ENCODE results near the gene ARID3C. TPM values are rescaled to one million over a fixed set of nuclear protein-coding genes. Genes with fewer than 3 reads are reported as not detected.

The ARID3C gene
- total RNA-seq, 1 experiment from 2014 or later = 0.42 TPM

- TF ChIP-seq EZH2 (IDR thresholded peaks at IDR 0.05) (no peak), POLR2AphosphoS5 (IDR thresholded peaks at IDR 0.05; ENCODE audit: low read depth, low read length) (no peak), CTCF (IDR thresholded peaks at IDR 0.05 in 2 of 3, conservative IDR thresholded peaks at IDR 0.05 in 1 of 3; ENCODE audit: borderline replicate concordance in 1 of 3, insufficient read depth in 1 of 3, low read depth in 2 of 3, low read length in 2 of 3) (no peak), FOSL1 (IDR thresholded peaks at IDR 0.05; ENCODE audit: low read depth) (no peak), RAD21 (IDR thresholded peaks at IDR 0.05; ENCODE audit: low read depth) (no peak), CEBPB (IDR thresholded peaks at IDR 0.05; ENCODE audit: low read depth) (no peak), REST (IDR thresholded peaks at IDR 0.05; ENCODE audit: low read depth) (no peak), SP1 (IDR thresholded peaks at IDR 0.05; ENCODE audit: low read depth) (no peak)
- no peak overlapping the region for H3K4me2 ChIP-seq (ENCODE audit: low read length)
- H3K9me2 ChIP-seq (ENCODE audit: insufficient read depth) = no peaks in the 10 kb centered on the region
- ChIA-PET POLR2A (no interaction called here), RAD21 (ENCODE audit: low non-redundant PET in 1 of 2, low total read pairs in 2 of 2, uncharacterized antibody in 2 of 2, unreplicated experiment in 2 of 2) (no interaction called here), CTCF (no interaction called here)
- peaks cover 7 to 19% of the 10 kb centered on the region in 2 experiments for H3K4me1 ChIP-seq (ENCODE audit: control insufficient read depth in 1 of 2, insufficient read depth in 2 of 2, low read length in 2 of 2)
- H3K4me3 ChIP-seq (replicated peaks in 1 of 2; ENCODE audit: low read depth in 1 of 2, low read length in 2 of 2) = no peak overlapping the region
- ATAC-seq = no peak
- peaks cover 8% of the 10 kb centered on the region; the same call in 1 of the 2 replicates for H3K27me3 ChIP-seq (ENCODE audit: insufficient read depth, low read length)
- 0 out of 2 replicates have a peak, but pooled peaks cover 3% of the 10 kb centered on the region for H3K79me2 ChIP-seq (ENCODE audit: insufficient read depth, low read length)
- no peak overlapping the region for H3K27ac ChIP-seq (ENCODE audit: low read depth, low read length)
- no peak overlapping the region for H2AFZ ChIP-seq (ENCODE audit: low read depth, low read length, poor library complexity, severe bottlenecking)
- no peaks in the 10 kb centered on the region for H3K36me3 ChIP-seq (ENCODE audit: control insufficient read depth in 1 of 2, insufficient read depth in 2 of 2, low read length in 2 of 2)
- BruUV-seq (replicated peaks) = no TSS peak
- intact Hi-C loops (cut with micrococcal nuclease) = no loop called here
- H3K9me3 ChIP-seq (ENCODE audit: control insufficient read depth in 1 of 2, insufficient read depth in 1 of 2, low read depth in 1 of 2, low read length in 2 of 2) = no peaks in the 10 kb centered on the region
- H4K20me1 ChIP-seq (ENCODE audit: insufficient read depth) = no peaks in the 10 kb centered on the region
- H3K9ac ChIP-seq (ENCODE audit: low read length) = no peak overlapping the region
- no peak for DNase-seq (ENCODE audit: low read depth, low spot score)
These were observed 4.2 kb downstream of the ARID3C start for GRCh38 chr9:34624475-34625185.

Measured in HCT116 (cell line).